ENCODE measurements around the gene SLC39A10.
"Not testable (repeated sequence)": the region's sequence is repeated elsewhere in the genome, so short reads cannot be mapped to it uniquely, and the experiment has no call there.

SLC39A10 gene

GRCh38 chr2:195674491-195675221, 17.6 kb downstream of the SLC39A10 start:
- DNase-seq (ENCODE audit: low read depth): no peak

- no peak for DNase-seq (ENCODE audit: low read depth)
These were observed 18.9 kb downstream of the SLC39A10 start for GRCh38 chr2:195675783-195676427.

GRCh38 chr2:195677290-195677689, 20.3 kb downstream of the SLC39A10 start:
- DNase-seq (ENCODE audit: low read depth): no peak

- DNase-seq (ENCODE audit: low read depth): no peak
These were observed 20.9 kb downstream of the SLC39A10 start for GRCh38 chr2:195677884-195678283.

GRCh38 chr2:195682077-195682476, 25.1 kb downstream of the SLC39A10 start:
- DNase-seq (ENCODE audit: low read depth): no peak

- DNase-seq (ENCODE audit: low read depth): no peak
These were observed 26.1 kb downstream of the SLC39A10 start for GRCh38 chr2:195683174-195683573.

- no peak for DNase-seq (ENCODE audit: low read depth)
These were observed 29.5 kb downstream of the SLC39A10 start for GRCh38 chr2:195686564-195686963.

- DNase-seq (ENCODE audit: low read depth): no peak
These were observed 30.5 kb downstream of the SLC39A10 start for GRCh38 chr2:195687320-195688086.

GRCh38 chr2:195692531-195692930, 35.5 kb downstream of the SLC39A10 start:
- DNase-seq (ENCODE audit: low read depth): not testable (repeated sequence)

GRCh38 chr2:195694553-195694952, 37.5 kb downstream of the SLC39A10 start:
- DNase-seq (ENCODE audit: low read depth): no peak

- DNase-seq (ENCODE audit: low read depth): no peak
These were observed 38.1 kb downstream of the SLC39A10 start for GRCh38 chr2:195695002-195695631.

- DNase-seq (ENCODE audit: low read depth): no peak
These were observed 39.0 kb downstream of the SLC39A10 start for GRCh38 chr2:195696012-195696411.

- no peak for DNase-seq (ENCODE audit: low read depth)
These were observed 40.7 kb downstream of the SLC39A10 start for GRCh38 chr2:195697681-195698220.

GRCh38 chr2:195700480-195700879, 43.5 kb downstream of the SLC39A10 start:
- DNase-seq (ENCODE audit: low read depth): no peak

- DNase-seq (ENCODE audit: low read depth): no peak
These were observed 49.3 kb downstream of the SLC39A10 start for GRCh38 chr2:195706161-195706900.

GRCh38 chr2:195709901-195710806, 53.1 kb downstream of the SLC39A10 start:
- no peak for DNase-seq (ENCODE audit: low read depth)

- no peak for DNase-seq (ENCODE audit: low read depth)
These were observed 54.5 kb downstream of the SLC39A10 start for GRCh38 chr2:195711478-195711877.

- no peak for DNase-seq (ENCODE audit: low read depth)
These were observed 59.4 kb downstream of the SLC39A10 start for GRCh38 chr2:195716466-195716865.

GRCh38 chr2:195721042-195721441, 64.0 kb downstream of the SLC39A10 start:
- DNase-seq (ENCODE audit: low read depth): no peak

- DNase-seq (ENCODE audit: low read depth): no peak
These were observed 65.0 kb downstream of the SLC39A10 start for GRCh38 chr2:195722075-195722474.

Data from stimulated activated CD8-positive, alpha-beta memory T cell treated with anti-CD3 and anti-CD28 coated beads, Interleukin-15, amount 100 ng/mL, for 24 hours (primary cell).